Activated T-helper 17 cell treated with anti-CD3 and anti-CD28 coated beads, Interleukin-2, amount 50 U/mL, for 72 hours (primary cell): ENCODE measurements around the gene LSM12. TPM values are rescaled to one million over a fixed set of nuclear protein-coding genes. Genes with fewer than 3 reads are reported as not detected.
"Not testable (repeated sequence)": the region's sequence is repeated elsewhere in the genome, so short reads cannot be mapped to it uniquely, and the experiment has no call there.

Experiments
- ATAC-seq: fragments of 150-1000 bp; cut with Tn5 transposase; replicated peaks from 2 replicates; pipeline ENCODE4 v1.10.0; 2021; ENCODE audit warnings: mild to moderate bottlenecking, moderate library complexity
- H3K27ac Mint-ChIP-seq: one replicate; pipeline ENCODE4 v1.8.0; 2022; ENCODE audit warnings: mixed read lengths
- H3K27me3 Mint-ChIP-seq: one replicate; pipeline ENCODE4 v1.8.0; 2022; ENCODE audit warnings: mixed read lengths
- H3K36me3 Mint-ChIP-seq: one replicate; pipeline ENCODE4 v1.8.0; 2022; ENCODE audit warnings: low read depth, mild to moderate bottlenecking, mixed read lengths
- H3K4me1 Mint-ChIP-seq: one replicate; pipeline ENCODE4 v1.8.0; 2022; ENCODE audit warnings: mixed read lengths
- H3K4me3 Mint-ChIP-seq: one replicate; pipeline ENCODE4 v1.8.0; 2022; ENCODE audit warnings: mild to moderate bottlenecking, mixed read lengths
- H3K9me3 Mint-ChIP-seq: one replicate; pipeline ENCODE4 v1.8.0; 2022; ENCODE audit warnings: mixed read lengths
- total RNA-seq, 2 donors: library from RNA; stranded (reverse); gene quantifications; one replicate each; pipeline ENCODE4 v1.2.3, GENCODE V29; 2022

LSM12 gene
- total RNA-seq, 2 donors from 2014 or later = 78.6 to 87.6 TPM

DNA sequence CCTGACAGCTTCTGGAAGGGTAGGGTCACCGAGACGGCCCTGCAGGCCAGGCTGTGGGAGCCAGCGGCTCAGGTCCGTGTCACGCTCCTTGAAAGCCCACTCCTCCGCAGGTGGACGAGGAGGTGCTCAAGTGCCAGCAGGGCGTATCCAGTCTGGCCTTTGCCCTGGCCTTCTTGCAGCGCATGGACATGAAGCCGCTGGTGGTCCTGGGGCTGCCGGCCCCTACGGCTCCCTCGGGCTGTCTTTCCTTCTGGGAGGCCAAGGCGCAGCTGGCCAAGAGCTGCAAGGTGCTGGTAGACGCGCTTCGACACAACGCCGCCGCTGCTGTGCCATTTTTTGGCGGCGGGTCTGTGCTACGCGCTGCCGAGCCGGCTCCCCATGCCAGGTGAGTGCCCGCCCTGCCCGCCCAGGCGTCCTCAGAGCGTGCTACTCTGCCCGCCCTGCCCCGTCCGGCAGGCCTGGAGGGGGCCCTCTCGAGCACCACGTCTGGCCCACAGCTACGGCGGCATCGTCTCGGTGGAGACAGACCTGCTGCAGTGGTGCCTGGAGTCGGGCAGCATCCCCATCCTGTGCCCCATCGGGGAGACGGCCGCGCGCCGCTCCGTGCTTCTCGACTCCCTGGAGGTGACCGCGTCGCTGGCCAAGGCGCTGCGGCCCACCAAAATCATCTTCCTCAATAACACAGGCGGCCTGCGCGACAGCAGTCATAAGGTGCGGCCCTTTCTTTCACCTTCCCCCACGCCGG, 60.8 kb downstream of the LSM12 start:
- peaks cover 43% of the 10 kb centered on the region for H3K36me3 Mint-ChIP-seq
- ATAC-seq = peak; percentile 37
- peak overlapping the region; percentile 93 for H3K27ac Mint-ChIP-seq
- no peaks in the 10 kb centered on the region for H3K9me3 Mint-ChIP-seq
- H3K4me3 Mint-ChIP-seq = peak overlapping the region; percentile 97
- H3K27me3 Mint-ChIP-seq = peaks cover 3% of the 10 kb centered on the region
- H3K4me1 Mint-ChIP-seq = peaks cover 9% of the 10 kb centered on the region

DNA sequence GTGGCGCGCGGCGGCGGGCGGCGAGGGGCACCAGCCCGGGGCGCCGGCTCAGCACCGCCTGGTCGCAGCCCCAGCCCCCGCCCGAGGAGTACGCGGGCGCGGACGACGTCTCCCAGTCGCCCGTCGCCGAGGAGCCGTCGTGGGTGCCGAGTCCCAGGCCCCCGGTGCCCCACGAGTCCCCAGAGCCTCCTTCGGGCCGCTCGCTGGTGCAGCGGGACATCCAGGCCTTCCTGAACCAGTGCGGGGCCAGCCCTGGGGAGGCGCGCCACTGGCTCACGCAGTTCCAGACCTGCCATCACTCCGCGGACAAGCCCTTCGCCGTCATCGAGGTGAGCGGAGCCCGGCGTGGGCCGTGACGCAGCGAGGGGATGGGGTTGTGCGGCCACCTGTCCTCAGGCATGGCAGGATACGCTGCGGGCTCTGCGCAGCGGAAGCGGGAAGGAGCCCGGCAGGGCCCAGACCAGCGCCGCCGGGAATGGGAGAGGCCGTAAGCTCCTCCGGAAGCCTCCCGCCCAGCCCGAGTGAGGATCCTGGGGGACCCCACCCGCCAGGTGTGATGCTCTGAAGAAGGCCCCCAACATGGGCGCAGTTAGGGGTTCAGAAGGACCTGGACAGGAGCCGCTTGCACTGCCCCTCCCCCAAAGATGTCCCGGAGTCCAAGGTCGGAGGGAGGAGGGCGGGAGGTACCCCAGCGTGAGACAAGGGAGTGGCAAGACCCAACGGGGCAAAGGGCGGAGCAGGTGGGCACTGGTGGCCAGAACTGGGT, 61.5 kb downstream of the LSM12 start:
- Mint-ChIP-seq H3K4me3 (peak overlapping the region; percentile 97), H3K36me3 (peaks cover 35% of the 10 kb centered on the region), H3K27me3 (peaks cover 3% of the 10 kb centered on the region), H3K9me3 (no peaks in the 10 kb centered on the region), H3K4me1 (peaks cover 9% of the 10 kb centered on the region), H3K27ac (no peak overlapping the region)
- ATAC-seq = no peak

DNA sequence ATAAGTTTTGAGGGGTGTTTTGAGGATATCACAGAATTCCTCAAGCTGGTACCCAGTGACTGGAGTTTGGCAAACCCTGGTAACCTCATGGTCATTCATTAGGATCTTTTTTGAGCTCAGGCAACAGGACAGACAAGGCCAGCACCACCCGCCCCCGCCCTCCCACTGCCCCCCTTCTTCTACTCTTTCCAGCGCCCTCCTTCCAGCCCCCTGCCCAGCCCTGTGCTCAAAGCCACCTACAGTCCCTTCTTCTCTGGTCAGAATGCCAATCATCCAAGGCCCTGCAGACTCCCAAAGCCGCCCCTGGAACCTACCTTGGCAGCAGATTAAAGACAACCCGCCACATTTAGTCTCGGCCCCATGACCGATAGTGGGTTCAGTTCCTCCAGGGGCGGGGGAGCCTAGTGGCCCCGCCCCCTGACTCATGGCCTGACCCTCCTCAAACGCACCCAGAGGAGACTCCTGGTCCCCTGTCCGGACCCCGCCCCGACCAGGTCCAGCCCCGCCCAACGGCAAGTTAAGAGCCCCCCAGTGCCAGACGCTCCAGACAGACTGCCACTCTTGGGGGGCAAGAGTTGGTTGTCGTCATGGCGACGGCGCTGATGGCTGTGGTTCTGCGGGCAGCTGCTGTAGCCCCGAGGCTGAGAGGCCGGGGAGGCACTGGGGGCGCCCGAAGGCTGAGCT, 62.3 kb downstream of the LSM12 start, which contains the start of gene NAGS:
NAGS (plus strand) TSS at position 546 of the 684 bp plus-strand sequence; CDS start at position 588, 42 bp downstream.
- H3K36me3 Mint-ChIP-seq = peaks cover 28% of the 10 kb centered on the region
- H3K4me1 Mint-ChIP-seq = peaks cover 9% of the 10 kb centered on the region
- H3K27ac Mint-ChIP-seq = no peak within 1 kb of the TSS
- H3K9me3 Mint-ChIP-seq = no peaks in the 10 kb centered on the region
- H3K27me3 Mint-ChIP-seq = peaks cover 3% of the 10 kb centered on the region
- H3K4me3 Mint-ChIP-seq = peak within 1 kb of the TSS; percentile 97
- no peak for ATAC-seq

DNA sequence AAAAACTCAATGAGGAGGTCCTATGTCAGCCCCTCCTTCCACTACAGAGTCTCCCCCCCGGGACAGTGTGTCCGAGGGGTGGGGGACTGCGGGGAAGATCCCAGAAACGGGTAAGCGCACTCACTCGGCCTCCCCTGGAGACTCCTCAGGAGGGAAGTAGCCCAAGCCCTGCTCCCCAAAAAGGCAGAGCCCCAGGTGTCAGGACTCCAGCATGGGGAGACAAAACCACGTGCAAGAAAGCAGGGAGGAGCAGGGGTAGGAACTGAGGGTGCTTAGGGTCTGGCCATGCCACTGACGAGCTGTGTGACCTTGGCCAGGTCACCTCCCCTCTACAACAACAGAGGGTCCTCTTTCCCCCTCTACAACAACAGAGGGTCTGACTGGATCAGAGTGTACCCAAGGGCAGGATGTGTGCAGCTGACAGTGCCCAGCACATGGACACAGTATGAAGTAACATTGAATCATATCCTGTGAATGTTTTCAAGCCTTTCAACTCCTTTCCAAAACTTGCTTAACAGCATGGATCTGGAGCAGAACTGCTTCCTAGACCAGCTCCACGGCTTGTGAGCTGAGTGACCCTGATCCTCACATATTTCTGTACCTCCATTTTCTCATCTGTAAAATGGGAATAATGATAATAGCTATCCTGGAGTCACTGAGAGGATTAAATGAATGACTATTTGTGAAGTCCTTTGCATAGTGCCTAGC, 64.2 kb downstream of the LSM12 start:
- Mint-ChIP-seq H3K4me3 (no peak overlapping the region), H3K9me3 (no peaks in the 10 kb centered on the region), H3K27me3 (peaks cover 3% of the 10 kb centered on the region), H3K36me3 (peaks cover 12% of the 10 kb centered on the region), H3K4me1 (no peaks in the 10 kb centered on the region), H3K27ac (no peak overlapping the region)
- ATAC-seq = no peak

DNA sequence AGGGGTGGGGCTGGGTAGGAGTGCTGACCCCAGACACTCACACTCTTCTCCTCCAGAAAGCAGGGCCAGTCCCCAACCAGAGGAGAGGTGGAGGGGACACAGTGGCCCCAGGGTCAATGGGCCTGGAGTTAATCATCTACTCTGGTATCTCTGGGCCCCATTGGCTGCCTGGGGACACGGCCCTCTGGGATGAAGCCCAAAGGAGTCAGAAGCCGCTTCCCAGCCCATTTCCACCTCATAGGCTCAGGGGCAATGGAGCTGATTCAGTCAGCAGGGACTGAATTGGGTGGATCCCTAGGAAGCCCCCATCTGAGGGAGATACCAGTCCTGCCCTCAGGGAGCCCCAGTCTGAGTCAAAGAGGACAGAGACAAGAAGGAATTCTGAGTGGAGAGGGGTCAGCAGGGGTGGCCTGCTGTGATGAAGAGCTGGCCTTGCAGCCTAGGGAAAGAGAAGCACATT, 65.0 kb downstream of the LSM12 start:
- no peaks in the 10 kb centered on the region for H3K9me3 Mint-ChIP-seq
- H3K27ac Mint-ChIP-seq = no peak overlapping the region
- H3K4me3 Mint-ChIP-seq = no peak overlapping the region
- no peak for ATAC-seq
- H3K27me3 Mint-ChIP-seq = peaks cover 3% of the 10 kb centered on the region
- H3K36me3 Mint-ChIP-seq = peaks cover 7% of the 10 kb centered on the region
- no peaks in the 10 kb centered on the region for H3K4me1 Mint-ChIP-seq

DNA sequence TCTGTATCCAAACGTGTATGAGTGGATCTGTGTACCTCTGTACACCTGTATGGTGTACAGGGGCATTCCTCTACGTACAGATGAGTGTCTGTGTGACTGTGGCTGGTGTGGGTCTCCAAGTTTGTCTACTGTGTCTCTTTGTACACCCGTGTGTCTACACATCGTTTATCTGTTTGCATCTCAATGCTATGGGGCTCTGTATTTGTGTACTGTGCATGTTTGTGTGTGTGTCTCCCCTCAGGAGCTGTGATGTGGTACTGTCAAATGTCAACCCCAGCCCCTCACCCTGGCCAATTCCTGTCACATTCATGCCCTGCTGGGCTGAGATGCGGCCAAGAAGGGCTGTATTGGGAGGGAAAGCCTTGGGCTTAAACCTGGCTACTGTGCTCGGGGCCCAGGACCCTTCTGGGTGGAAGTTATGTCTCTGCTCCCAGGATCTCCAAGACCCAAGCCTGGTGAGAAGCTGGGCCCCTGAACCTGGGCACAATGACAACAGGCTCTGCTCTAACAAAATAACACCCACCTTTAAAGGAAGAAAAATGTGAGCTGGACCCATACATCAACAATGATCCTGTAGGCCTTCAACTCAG, 65.5 kb downstream of the LSM12 start:
- H3K4me1 Mint-ChIP-seq = no peaks in the 10 kb centered on the region
- H3K36me3 Mint-ChIP-seq = peaks cover 2% of the 10 kb centered on the region
- no peaks in the 10 kb centered on the region for H3K9me3 Mint-ChIP-seq
- no peak overlapping the region for H3K4me3 Mint-ChIP-seq
- no peak for ATAC-seq
- H3K27me3 Mint-ChIP-seq = peaks cover under 1% of the 10 kb centered on the region
- H3K27ac Mint-ChIP-seq = no peak overlapping the region

DNA sequence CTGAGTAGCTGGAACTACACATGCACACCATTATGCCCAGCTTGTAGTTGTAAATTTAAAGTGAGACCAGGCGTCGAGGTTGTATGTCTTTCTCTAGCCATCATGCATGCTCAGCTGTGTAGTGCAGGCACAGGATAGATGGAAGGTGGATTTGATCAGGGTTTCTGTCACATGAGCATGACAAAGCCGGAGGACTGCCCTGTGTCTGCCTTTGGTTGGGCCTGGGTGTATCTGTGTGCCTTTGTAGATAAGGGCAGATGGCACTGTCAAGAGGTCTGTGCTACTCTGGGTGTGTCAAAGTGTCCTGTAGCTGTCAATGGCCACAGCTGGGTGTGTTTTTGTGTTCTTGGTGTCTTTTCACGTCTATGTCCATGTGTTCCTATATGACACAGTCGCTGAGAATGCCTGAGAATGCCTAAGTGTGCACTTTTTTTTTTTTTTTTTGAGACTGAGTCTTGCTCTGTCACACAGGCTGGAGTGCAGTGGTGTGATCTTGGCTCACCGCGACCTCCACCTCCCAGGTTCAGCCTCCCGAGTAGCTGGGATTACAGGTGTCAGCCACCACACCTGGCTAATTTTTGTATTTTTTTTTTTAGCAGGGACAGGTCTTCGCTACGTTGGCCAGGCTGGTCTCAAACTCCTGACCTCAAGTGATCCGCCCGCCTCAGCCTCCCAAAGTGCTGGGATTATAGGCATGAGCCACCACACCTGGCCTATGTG, 66.2 kb downstream of the LSM12 start:
- H3K27me3 Mint-ChIP-seq = no peaks in the 10 kb centered on the region
- no peak overlapping the region for H3K27ac Mint-ChIP-seq
- no peak for ATAC-seq
- no peaks in the 10 kb centered on the region for H3K36me3 Mint-ChIP-seq
- no peaks in the 10 kb centered on the region for H3K4me1 Mint-ChIP-seq
- no peaks in the 10 kb centered on the region for H3K9me3 Mint-ChIP-seq
- H3K4me3 Mint-ChIP-seq = no peak overlapping the region

DNA sequence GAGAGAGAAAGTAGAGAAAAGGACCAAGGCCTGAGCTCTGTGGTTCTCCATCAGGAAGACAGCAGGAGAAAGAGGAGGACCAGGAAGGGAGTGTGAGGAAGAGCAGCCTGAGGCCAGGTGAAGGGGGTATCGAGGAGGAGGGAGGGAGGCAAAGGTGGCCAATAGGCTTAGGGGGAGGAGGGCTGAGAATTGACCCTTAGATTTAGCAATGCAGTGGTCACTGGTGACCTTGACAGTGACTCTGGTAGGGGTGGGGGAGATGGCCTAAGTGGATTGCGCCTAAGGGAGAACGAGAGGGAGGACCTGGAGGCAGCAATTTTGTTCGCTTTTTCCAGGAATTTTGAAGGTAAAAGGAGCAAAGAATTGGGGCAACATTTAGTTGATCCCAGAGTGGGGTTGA, 67.4 kb downstream of the LSM12 start:
- Mint-ChIP-seq H3K27me3 (peaks cover 3% of the 10 kb centered on the region), H3K36me3 (no peaks in the 10 kb centered on the region), H3K4me1 (no peaks in the 10 kb centered on the region), H3K4me3 (no peak overlapping the region), H3K27ac (no peak overlapping the region), H3K9me3 (no peaks in the 10 kb centered on the region)
- no peak for ATAC-seq

DNA sequence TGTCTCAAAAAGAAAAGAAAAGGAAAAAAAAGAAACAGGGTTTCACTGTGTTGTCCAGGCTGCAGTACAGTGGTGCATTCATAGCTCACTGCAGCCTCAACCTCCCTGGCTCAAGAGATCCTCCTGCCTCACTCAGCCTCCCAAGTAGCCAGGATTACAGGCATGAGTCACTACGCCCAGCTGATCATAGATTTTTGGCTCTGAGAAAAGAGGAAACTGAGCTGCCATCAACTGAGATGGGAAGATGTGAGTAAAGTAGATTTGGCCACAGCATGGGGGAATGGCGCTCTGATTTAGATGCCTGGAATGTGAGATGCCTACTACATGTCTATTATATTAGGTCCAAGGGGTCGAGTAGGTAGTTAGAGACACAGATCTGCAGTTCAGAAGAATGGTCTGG, 67.9 kb downstream of the LSM12 start:
- Mint-ChIP-seq H3K4me1 (no peaks in the 10 kb centered on the region), H3K36me3 (no peaks in the 10 kb centered on the region), H3K27me3 (peaks cover 4% of the 10 kb centered on the region), H3K9me3 (no peaks in the 10 kb centered on the region), H3K27ac (no peak overlapping the region), H3K4me3 (no peak overlapping the region)
- no peak for ATAC-seq

DNA sequence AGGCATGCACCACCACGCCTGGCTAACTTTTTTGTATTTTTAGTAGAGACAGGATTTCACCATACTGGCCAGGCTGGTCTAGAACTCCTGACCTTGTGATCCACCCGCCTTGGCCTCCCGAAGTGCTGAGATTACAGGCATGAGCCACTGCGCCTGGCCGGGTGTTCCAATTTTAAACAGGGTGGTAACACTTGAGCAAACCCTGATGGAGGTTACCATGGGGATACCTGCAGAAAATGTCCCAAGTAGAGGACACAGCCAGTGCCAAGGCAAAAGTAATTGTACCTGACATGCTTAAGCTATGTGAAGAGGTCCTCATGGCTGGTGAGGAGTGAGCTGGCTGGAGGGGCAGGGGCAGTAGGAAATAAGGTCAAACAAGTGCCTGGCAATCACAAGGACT, 69.3 kb downstream of the LSM12 start:
- not testable (repeated sequence) for H3K27me3 Mint-ChIP-seq, H3K36me3 Mint-ChIP-seq, H3K4me3 Mint-ChIP-seq, H3K4me1 Mint-ChIP-seq, ATAC-seq, H3K27ac Mint-ChIP-seq, H3K9me3 Mint-ChIP-seq

DNA sequence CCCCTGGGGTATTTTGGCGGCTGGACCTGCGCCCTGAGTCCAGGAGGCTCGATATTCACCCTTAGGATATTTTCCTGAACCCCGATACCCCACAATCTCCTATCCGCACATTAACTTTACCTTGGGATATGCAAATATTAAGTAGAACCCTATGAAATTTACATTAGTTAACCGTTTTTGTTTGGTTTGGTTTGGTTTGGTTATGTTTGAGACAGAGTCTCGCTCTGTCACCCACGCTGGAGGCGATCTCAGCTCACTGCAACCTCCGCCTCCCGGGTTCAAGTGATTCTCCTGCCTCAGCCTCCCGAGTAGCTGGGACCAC, 71.4 kb downstream of the LSM12 start:
- H3K27ac Mint-ChIP-seq = no peak overlapping the region
- ATAC-seq = no peak
- no peaks in the 10 kb centered on the region for H3K36me3 Mint-ChIP-seq
- H3K4me3 Mint-ChIP-seq = no peak overlapping the region
- H3K4me1 Mint-ChIP-seq = no peaks in the 10 kb centered on the region
- no peaks in the 10 kb centered on the region for H3K9me3 Mint-ChIP-seq
- peaks cover 4% of the 10 kb centered on the region for H3K27me3 Mint-ChIP-seq

DNA sequence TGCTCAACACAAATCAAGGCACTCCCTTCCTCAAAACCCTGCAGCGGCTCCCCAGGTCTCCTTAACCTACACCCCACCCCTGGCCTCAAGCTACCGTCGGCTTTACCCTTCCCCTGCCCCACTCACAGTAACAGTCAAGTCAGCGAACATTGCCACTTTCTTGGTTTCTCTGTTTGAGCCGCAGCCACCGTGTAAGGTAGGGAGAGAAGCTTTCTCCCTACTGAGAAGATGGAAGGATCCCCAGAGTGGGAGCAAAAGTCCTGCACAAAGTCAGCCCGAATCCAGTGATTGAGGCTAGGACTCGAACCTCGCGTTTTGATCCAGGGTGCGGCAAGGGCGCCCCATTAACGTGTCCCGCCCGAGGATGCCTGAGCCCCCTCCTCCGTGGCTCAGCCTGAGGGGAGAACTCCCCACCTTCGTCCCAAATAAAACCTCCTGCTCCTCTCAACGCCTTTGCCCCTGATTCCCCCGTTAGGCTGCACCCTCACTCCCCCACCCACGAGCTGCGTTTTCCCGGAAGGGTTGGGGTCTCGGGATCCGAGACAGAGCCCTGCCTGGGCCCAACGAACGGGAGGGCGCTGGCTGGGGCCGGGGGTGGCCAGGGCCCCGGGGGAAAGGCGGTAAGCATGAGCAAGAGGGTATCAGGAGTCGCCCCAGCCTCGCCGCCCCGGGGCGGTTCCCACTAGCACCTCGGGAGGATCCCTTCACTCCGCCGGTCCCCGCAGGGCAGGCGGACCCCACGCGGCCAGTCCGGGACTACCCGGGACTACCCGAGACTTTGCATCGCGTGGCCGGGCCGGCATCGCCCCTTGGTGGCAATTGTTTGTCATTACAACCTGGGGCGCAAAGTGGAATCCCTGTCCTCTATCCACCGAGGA, 72.0 kb downstream of the LSM12 start:
- Mint-ChIP-seq H3K4me1 (no peaks in the 10 kb centered on the region), H3K36me3 (no peaks in the 10 kb centered on the region), H3K27me3 (peaks cover 4% of the 10 kb centered on the region), H3K4me3 (no peak overlapping the region), H3K27ac (no peak overlapping the region), H3K9me3 (no peaks in the 10 kb centered on the region)
- ATAC-seq = peak; percentile 83

DNA sequence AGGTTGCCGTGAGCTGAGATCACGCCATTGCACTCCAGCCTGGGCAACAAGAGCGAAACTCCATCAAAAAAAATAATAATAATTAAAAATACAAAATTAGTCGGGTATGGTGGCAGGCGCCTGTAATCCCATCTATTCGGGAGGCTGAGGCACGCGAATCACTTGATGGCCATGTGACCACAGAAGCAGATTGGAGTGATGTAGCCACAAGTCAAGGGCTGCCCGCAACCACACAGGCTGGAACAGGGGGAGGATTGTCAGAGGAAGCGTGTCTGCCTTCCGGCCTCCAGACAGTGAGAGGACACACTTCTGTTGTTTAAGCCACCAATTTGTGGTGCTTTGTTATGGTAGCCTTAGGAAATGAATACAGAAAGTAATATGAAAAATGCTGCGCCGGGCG, 73.8 kb downstream of the LSM12 start:
- Mint-ChIP-seq H3K9me3 (no peaks in the 10 kb centered on the region), H3K4me1 (no peaks in the 10 kb centered on the region), H3K27ac (no peak overlapping the region), H3K27me3 (peaks cover 12% of the 10 kb centered on the region), H3K36me3 (no peaks in the 10 kb centered on the region), H3K4me3 (no peak overlapping the region)
- no peak for ATAC-seq
